ENCODE results near the gene SERPINB1.
"Not testable (repeated sequence)": the region's sequence is repeated elsewhere in the genome, so short reads cannot be mapped to it uniquely, and the experiment has no call there.

Gene SERPINB1

GRCh38 chr6:2859798-2860705 is 18.4 kb upstream of the SERPINB1 start:
- Mint-ChIP-seq H3K27ac (peak overlapping the region; percentile 89), H3K4me1 (ENCODE audit: low read depth) (peaks cover 68% of the 10 kb centered on the region)
- H3K27me3 Mint-ChIP-seq; H3K4me3 Mint-ChIP-seq; intact Hi-C loops (cut with micrococcal nuclease); H3K36me3 Mint-ChIP-seq (ENCODE audit: low read depth); H3K9me3 Mint-ChIP-seq: not testable (repeated sequence)

GRCh38 chr6:2859185-2859700 is 17.6 kb upstream of the SERPINB1 start:
- Mint-ChIP-seq H3K36me3 (ENCODE audit: low read depth) (no peaks in the 10 kb centered on the region), H3K4me1 (ENCODE audit: low read depth) (peaks cover 75% of the 10 kb centered on the region), H3K27me3 (no peaks in the 10 kb centered on the region), H3K27ac (peak overlapping the region; percentile 89), H3K9me3 (peaks cover 9% of the 10 kb centered on the region), H3K4me3 (peak overlapping the region; percentile 60)
- intact Hi-C loops (cut with micrococcal nuclease), result no loop called here

GRCh38 chr6:2857580-2858337 is 16.1 kb upstream of the SERPINB1 start:
- Mint-ChIP-seq H3K4me3 (peak overlapping the region; percentile 60), H3K4me1 (ENCODE audit: low read depth) (peaks cover 75% of the 10 kb centered on the region), H3K27ac (peak overlapping the region; percentile 89), H3K9me3 (peaks cover 9% of the 10 kb centered on the region), H3K36me3 (ENCODE audit: low read depth) (no peaks in the 10 kb centered on the region), H3K27me3 (no peaks in the 10 kb centered on the region)
- intact Hi-C loops (cut with micrococcal nuclease), result no loop called here

DNA sequence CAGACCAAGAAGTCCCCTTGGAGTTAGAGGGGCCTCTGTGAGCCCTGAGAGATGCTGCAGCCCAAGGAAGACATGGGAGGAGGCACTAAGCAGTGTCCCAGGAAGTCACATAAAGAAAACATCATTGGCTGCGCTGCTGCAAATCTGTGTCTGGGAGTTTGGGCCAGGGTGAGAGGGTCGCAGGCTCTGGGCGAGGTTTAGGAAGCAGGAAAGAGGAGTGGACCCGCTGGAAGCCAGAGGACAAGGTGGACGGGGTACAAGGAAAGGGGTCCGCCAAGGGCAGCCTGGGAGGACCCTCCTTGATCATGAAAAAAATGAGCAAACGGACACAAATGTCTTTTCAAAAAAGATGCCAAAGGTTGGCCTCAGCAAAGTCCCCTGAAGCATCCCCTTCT is 15.5 kb upstream of the SERPINB1 start:
- intact Hi-C loops (cut with micrococcal nuclease), result no loop called here
- H3K9me3 Mint-ChIP-seq, result peaks cover 9% of the 10 kb centered on the region
- no peak overlapping the region for H3K4me3 Mint-ChIP-seq
- no peaks in the 10 kb centered on the region for H3K36me3 Mint-ChIP-seq (ENCODE audit: low read depth)
- H3K27ac Mint-ChIP-seq, result peak overlapping the region; percentile 89
- H3K4me1 Mint-ChIP-seq (ENCODE audit: low read depth), result peaks cover 74% of the 10 kb centered on the region
- no peaks in the 10 kb centered on the region for H3K27me3 Mint-ChIP-seq

- H3K27me3 Mint-ChIP-seq, result no peaks in the 10 kb centered on the region
- intact Hi-C loops (cut with micrococcal nuclease), result no loop called here
- H3K9me3 Mint-ChIP-seq, result no peaks in the 10 kb centered on the region
- peak overlapping the region; percentile 58 for H3K4me3 Mint-ChIP-seq
- H3K4me1 Mint-ChIP-seq (ENCODE audit: low read depth), result peaks cover 73% of the 10 kb centered on the region
- peak overlapping the region; percentile 93 for H3K27ac Mint-ChIP-seq
- H3K36me3 Mint-ChIP-seq (ENCODE audit: low read depth), result no peaks in the 10 kb centered on the region
These were observed 13.4 kb upstream of the SERPINB1 start for GRCh38 chr6:2855061-2855519.

DNA sequence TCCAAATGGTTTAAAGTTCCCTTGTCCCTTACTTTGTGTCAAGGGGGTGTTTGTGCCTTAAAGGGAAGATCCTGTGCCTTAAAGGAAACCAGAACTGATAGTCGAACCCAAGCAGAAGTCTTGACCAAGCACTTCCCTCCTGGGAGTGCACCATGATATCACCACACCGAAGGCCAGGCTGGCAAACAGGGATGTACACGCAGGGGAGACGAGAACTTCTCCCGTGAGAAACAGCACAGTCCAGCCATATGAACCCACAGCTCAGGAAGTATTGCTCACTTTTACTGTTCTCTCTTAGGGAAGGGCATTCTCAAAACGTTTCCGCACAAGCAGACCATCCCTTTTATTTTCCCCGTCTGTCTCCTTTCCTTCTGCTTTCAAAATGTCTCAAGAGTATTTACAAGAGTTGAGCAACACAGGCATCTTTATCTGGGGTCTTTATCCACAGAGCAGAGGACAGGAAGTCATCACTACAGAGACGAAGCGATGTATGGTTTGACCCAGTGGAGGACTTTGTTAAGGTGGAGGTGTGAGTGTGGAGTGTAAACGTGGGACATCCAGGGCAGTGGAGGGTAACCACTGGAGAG is 12.8 kb upstream of the SERPINB1 start:
- Mint-ChIP-seq H3K27me3 (no peaks in the 10 kb centered on the region), H3K9me3 (no peaks in the 10 kb centered on the region), H3K4me3 (peak overlapping the region; percentile 58), H3K27ac (peak overlapping the region; percentile 93), H3K4me1 (ENCODE audit: low read depth) (peaks cover 73% of the 10 kb centered on the region), H3K36me3 (ENCODE audit: low read depth) (no peaks in the 10 kb centered on the region)
- intact Hi-C loops (cut with micrococcal nuclease), result loop anchor here (1.0 to 5.0 kb wide), 2 partner anchors 13 to 33 kb away; partner anchors contain the start of gene SERPINB1

- Mint-ChIP-seq H3K4me3 (peak overlapping the region; percentile 58), H3K27ac (peak overlapping the region; percentile 93), H3K9me3 (no peaks in the 10 kb centered on the region), H3K4me1 (ENCODE audit: low read depth) (peaks cover 73% of the 10 kb centered on the region), H3K36me3 (ENCODE audit: low read depth) (no peaks in the 10 kb centered on the region), H3K27me3 (no peaks in the 10 kb centered on the region)
- intact Hi-C loops (cut with micrococcal nuclease), result loop anchor here (1.0 to 5.0 kb wide), 2 partner anchors 13 to 33 kb away; partner anchors contain the start of gene SERPINB1
These were observed 12.2 kb upstream of the SERPINB1 start for GRCh38 chr6:2853769-2854395.

DNA sequence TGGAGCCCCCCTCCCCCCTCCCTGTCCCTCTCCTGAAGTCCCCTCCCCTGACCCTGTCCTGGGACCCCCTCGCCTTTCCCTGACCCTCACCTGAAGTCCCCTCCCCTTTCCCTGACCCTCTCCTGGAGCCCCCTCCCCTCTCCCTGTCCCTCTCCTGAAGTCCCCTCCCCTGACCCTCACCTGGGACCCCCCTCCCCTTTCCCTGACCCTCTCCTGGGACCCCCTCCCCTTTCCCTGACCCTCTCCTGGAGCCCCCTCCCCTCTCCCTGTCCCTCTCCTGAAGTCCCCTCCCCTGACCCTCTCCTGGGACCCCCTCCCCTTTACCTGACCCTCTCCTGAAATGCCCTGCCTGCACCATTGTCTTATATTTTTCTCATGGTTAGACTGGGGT is 11.7 kb upstream of the SERPINB1 start:
- peak overlapping the region; percentile 93 for H3K27ac Mint-ChIP-seq
- H3K36me3 Mint-ChIP-seq (ENCODE audit: low read depth); H3K9me3 Mint-ChIP-seq; H3K27me3 Mint-ChIP-seq: not testable (repeated sequence)
- intact Hi-C loops (cut with micrococcal nuclease), result loop anchor here (5.0 kb wide), 1 partner anchor 34 kb away; no protein-coding TSS in a partner anchor
- peaks cover 69% of the 10 kb centered on the region for H3K4me1 Mint-ChIP-seq (ENCODE audit: low read depth)
- peak overlapping the region; percentile 45 for H3K4me3 Mint-ChIP-seq

DNA sequence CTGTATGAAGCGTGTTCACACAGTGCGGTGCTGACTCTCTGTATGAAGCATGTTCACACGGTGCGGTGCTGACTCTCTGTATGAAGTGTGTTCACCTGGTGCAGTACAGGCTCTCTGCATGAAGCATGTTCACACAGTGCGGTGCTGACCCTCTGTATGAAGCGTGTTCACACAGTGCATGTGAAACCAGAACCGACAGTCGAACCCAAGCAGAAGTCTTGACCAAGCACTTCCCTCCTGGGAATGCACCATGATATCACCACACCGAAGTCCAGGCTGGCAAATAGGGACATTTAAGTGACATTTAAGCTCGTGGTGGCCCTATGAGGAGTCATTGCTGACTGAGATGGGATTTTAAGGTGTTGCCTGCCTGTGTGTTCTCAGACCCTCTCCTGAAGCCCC is 11.3 kb upstream of the SERPINB1 start:
- H3K4me3 Mint-ChIP-seq, result peak overlapping the region; percentile 30
- H3K27ac Mint-ChIP-seq, result peak overlapping the region; percentile 93
- no peaks in the 10 kb centered on the region for H3K9me3 Mint-ChIP-seq
- H3K27me3 Mint-ChIP-seq, result no peaks in the 10 kb centered on the region
- peaks cover 65% of the 10 kb centered on the region for H3K4me1 Mint-ChIP-seq (ENCODE audit: low read depth)
- no peaks in the 10 kb centered on the region for H3K36me3 Mint-ChIP-seq (ENCODE audit: low read depth)
- intact Hi-C loops (cut with micrococcal nuclease), result loop anchor here (5.0 kb wide), 1 partner anchor 34 kb away; no protein-coding TSS in a partner anchor

DNA sequence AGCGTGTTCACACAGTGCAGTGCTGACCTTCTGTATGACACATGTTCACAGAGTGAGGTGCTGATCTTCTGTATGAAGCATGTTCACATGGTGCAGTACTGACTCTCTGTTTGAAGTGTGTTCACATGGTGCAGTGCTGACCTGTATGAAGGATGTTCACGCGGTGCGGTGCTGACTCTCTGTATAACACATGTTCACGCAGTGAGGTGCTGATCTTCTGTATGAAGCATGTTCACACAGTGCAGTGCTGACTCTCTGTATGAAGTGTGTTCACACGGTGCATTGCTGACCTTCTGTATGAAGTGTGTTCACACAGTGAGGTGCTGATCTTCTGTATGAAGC is 10.8 kb upstream of the SERPINB1 start:
- no peaks in the 10 kb centered on the region for H3K27me3 Mint-ChIP-seq
- peaks cover 60% of the 10 kb centered on the region for H3K4me1 Mint-ChIP-seq (ENCODE audit: low read depth)
- intact Hi-C loops (cut with micrococcal nuclease), result loop anchor here (5.0 kb wide), 1 partner anchor 35 kb away; no protein-coding TSS in a partner anchor
- H3K4me3 Mint-ChIP-seq, result no peak overlapping the region
- H3K27ac Mint-ChIP-seq, result peak overlapping the region; percentile 93
- H3K36me3 Mint-ChIP-seq (ENCODE audit: low read depth), result no peaks in the 10 kb centered on the region
- no peaks in the 10 kb centered on the region for H3K9me3 Mint-ChIP-seq

- intact Hi-C loops (cut with micrococcal nuclease), result loop anchor here (5.0 kb wide), 1 partner anchor 35 kb away; no protein-coding TSS in a partner anchor
- Mint-ChIP-seq H3K4me1 (ENCODE audit: low read depth) (peaks cover 57% of the 10 kb centered on the region), H3K36me3 (ENCODE audit: low read depth) (no peaks in the 10 kb centered on the region), H3K27me3 (no peaks in the 10 kb centered on the region), H3K4me3 (no peak overlapping the region), H3K27ac (no peak overlapping the region), H3K9me3 (no peaks in the 10 kb centered on the region)
These were observed 10.3 kb upstream of the SERPINB1 start for GRCh38 chr6:2851727-2852513.

DNA sequence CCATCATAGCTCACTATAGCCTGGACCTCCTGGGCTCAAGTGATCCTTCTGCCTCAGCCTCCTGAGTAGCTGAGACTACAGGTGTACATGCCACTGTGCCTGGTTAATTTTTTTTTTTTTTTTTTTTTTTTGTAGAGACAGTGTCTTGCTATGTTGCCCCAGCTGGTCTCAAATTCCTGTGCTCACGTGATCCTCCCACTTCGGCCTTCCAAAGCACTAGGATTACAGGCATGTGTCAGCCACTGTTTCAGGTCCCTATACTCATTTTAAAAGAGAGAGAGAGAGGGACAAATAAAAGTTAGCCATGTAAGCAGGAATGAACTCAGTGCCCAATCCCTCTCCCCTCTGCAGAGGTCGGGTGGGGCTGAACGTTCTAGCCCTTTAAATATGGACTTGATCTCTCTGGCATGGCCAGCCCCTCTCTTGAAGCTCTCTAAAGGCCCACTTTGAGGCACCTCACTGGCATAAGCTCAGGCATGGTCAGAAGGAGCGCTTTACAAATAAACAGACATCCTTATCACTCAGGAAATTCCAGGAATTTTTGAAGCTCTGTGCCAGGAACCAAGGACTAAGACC is 9.0 kb upstream of the SERPINB1 start:
- Mint-ChIP-seq H3K4me3 (no peak overlapping the region), H3K36me3 (ENCODE audit: low read depth) (no peaks in the 10 kb centered on the region), H3K9me3 (no peaks in the 10 kb centered on the region), H3K27me3 (no peaks in the 10 kb centered on the region), H3K27ac (peak overlapping the region; percentile 48), H3K4me1 (ENCODE audit: low read depth) (peaks cover 58% of the 10 kb centered on the region)
- intact Hi-C loops (cut with micrococcal nuclease), result loop anchor here (5.0 kb wide), 1 partner anchor 37 kb away; no protein-coding TSS in a partner anchor

All from dendritic cell treated with granulocyte-macrophage colony-stimulating factor and Interleukin-4, amounts not matched to agents 40 ng/mL and 50 ng/mL, for 4 days (primary cell).